GM03348 (cell line): ENCODE data around the gene MRPS12.

Experiments used
- DNase-seq: peaks from one replicate; pipeline ENCODE4 v3.0.0; 2012; ENCODE audit warnings: low spot score

The MRPS12 gene

DNA sequence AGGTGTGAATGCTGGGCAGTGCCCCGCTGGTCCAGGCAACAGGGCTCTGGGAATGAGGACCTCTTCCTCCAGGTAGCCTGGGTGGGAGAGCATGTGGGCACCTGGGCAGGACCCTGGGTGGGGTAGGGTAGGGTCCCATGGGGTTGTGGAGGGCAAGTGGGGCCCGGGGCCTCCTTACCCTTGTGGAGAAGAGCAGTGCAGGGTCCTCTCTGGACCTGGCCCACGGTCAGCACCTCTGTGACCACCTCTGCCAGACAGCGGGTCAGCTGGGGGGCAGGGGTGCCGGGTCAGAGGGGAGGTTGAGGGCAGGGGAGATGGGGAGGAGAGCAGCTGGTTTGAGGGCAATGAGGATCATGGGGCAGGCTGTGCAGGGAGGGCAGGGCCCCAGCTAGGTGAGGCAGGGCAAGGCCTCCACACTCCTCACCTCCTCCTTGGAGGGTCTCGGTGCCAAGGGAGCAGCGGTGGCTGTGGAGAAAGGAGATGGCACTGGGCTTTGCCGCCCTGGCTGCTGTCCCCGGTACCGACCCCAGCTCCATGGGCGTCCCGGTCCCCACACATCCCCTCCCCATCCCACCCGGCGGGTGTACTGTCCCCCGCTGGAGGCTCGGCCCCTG lies 19.2 kb upstream of the MRPS12 start:
- no peak for DNase-seq

DNA sequence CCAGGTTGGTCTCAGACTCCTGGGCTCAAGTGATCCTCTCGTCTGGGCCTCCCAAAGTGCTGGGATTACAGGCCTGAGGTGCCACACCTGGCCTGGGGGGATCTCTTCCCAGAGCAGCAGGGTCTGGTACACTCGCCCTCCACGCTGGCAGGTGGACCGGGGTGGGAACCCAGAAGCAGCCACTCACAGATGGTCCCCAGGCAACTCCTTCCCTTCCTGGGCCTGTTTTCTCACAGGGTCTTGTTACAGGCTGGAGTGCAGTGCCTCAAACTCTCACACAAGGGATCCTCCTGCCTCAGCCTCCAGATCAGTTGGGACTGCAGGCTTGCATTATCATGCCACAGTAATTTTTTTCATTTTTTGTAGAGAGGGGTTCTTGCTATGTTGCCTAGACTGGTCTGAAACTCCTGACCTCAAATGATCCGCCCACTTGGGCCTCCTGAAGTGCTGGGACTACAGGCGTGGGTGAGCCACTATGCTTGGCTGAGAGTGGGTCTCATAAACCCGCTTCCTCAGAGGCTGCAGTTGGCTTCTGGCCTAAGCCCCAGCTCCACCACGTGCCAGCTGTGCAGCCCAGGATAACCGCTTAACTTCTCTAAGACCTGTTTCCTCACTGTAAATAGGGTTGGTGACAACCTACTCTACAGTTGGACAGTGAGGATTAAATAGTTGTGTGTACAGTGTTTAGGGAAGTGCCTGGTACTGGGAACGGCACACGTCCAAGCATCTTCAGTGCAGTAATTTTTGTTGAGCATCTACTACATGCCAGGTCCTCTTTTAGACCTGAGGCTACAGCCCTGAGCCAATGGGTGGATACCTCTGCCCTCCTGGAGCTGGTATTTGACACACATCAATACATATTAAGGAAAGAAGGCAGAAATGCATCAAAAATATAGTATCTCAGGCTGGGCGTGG lies 17.9 kb upstream of the MRPS12 start:
- no peak for DNase-seq

DNA sequence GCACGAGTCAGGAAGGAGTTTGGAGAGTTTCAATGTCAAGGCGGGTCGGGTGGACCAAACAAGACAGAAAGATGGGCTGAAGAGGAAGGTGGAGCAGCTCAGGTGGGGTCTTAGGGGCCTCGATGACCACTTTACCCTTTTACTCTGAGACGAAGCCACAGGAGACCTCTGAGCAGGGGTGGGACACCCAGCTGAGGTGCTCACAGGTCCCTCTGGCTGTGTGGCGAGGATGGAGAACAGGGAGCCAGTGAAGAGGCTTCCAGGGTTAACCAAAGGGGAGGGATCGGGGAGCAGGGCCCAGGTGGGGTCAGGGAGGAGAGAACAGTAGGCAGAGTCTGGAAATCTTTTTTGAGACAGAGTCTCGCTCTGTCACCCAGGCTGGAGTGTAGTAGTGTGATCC lies 16.8 kb upstream of the MRPS12 start:
- no peak for DNase-seq

DNA sequence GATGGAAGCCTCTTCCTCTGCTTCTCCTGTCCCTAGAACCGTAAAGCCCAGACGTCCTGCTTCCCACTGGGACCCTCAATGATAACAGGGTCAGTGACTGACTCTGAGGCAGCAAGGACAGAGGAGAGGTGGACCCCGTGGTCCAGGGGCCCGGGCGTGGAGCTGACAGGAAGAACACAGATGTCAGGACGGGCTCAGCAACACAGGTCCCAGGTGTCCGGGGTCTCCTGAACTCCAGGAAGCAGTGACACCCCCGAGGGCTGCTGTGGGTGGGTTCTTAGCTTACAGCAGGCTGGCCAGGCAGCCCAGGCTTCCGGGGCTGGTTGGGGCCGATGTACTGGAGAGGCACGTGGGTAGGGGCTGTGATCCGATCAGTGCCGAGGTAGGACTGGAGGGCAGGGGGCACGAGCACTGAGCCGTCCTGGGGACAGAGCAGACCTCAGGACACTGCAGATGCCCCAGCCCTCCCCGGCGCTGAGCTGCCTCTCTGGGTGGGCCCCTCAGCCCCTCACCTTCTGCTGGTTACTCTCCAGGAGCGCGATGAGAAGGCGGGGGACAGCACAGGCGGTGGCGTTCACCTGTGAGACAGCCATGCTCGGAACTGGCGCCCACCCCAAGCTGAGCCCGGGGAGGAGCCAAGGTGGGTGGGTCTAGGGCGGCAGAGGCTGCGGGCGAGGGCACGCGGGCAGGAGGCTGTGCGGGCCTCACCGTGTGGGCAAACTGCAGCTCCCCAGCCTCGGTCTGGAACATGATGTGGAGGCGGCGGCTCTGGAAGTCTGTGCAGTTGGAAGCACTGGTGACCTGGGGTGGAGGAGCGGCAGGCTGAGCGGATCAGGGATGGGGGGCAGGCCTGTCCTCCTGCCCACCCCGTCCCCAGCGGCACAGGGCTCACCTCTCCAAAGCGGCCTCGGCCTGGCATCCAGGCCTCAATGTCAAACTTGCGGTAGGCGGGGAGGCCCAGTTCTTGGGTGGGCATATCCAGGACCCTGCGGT lies 15.1 kb upstream of the MRPS12 start:
- DNase-seq, result no peak

DNA sequence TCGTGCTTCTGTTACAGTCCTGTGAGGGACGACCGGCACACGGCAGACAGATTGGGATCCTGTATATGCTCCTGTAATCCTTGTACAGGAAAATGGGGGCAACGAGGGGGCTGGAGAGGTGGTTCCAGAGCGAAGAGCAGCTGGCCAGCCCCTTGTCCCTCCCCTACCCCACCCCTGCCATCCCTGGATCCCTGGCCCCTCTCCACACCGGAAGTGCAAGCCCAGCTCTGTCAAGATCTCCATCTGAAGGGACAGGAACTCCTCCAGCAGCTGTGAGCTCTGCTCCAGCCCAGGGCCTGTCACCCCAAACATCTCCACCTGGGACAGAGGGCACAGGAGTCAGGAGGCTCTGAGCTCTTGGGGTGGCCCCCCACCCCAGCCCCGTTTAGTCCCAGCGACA lies 13.2 kb upstream of the MRPS12 start:
- no peak for DNase-seq

GRCh38 chr19:38917921-38918491 lies 12.7 kb upstream of the MRPS12 start:
- DNase-seq, result no peak

- no peak for DNase-seq
These were observed 12.2 kb upstream of the MRPS12 start for GRCh38 chr19:38918526-38918925.

GRCh38 chr19:38919837-38920601 lies 10.7 kb upstream of the MRPS12 start:
- DNase-seq, result no peak

GRCh38 chr19:38920602-38921419 lies 9.9 kb upstream of the MRPS12 start:
- DNase-seq, result no peak

DNA sequence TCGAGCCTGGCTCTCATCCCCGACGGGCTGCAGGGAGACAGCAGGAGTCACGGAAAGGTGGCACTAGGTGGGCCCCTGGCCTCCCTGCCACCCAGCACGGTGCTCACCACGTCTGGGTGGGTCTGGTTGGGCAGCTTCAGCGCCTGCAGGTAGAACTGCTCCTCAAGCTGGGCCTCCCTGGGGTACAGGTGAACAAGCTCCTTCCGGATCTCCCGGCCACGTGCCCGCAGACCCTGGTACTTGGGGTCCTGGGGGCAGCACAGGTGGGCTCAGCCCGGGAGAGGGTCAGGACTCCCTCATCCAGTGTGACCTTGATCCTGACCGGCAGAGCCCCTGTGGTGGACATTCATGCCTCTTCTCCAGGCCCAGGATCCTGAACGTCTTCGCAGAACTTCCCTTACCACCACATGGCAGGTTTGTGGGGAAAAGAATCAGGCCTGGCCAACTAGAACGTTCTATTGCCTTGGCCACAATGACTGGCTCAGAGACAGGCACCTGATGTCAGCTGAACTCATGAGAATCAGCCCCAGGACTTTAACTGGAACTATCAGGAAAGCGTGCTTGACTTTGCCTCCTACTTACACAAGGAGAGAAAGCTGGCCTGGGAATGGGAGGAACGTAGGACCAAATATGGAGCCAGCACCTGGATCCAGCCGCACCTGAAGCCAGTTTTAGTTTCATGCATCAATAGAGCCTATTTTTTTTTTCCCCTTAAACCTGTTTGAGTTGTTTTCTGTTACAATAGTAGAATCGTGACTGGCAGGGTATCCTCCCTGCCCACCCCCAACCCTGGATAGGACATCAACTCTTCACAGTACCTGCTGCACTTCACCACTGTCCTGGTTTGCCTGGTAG lies 9.1 kb upstream of the MRPS12 start:
- DNase-seq, result no peak

DNA sequence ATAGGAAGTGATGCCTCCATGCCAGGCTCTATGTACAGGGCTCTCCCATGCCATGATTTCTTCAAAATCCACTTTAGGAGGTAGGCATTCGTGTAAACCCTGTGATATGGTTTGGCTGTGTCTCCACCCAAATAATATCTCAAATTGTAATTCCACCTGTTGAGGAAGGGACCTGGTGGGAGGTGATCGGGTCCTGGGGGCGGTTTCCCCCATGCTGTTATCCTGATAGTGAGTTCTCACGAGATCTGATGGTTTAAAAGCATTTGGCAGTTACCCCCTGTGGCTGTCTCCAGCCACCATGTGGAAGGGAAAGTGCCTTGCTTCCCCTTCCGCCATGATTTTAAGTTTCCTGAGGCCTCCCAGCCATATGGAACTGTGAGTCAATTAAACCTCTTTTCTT lies 8.3 kb upstream of the MRPS12 start:
- DNase-seq, result no peak

GRCh38 chr19:38924388-38924787 lies 6.4 kb upstream of the MRPS12 start:
- no peak for DNase-seq

GRCh38 chr19:38928391-38929001 lies 2.2 kb upstream of the MRPS12 start:
- DNase-seq, result no peak

- peak; percentile 99 for DNase-seq
These were observed 592 bp upstream of the MRPS12 start, which contains the start of gene SARS2 for GRCh38 chr19:38929929-38930775. Gene SARS2 (minus strand): TSS chr19:38930763. CDS start chr19:38930736, 27 bp downstream.

GRCh38 chr19:38931521-38931793 lies 713 bp downstream of the MRPS12 start:
- DNase-seq, result no peak

DNA sequence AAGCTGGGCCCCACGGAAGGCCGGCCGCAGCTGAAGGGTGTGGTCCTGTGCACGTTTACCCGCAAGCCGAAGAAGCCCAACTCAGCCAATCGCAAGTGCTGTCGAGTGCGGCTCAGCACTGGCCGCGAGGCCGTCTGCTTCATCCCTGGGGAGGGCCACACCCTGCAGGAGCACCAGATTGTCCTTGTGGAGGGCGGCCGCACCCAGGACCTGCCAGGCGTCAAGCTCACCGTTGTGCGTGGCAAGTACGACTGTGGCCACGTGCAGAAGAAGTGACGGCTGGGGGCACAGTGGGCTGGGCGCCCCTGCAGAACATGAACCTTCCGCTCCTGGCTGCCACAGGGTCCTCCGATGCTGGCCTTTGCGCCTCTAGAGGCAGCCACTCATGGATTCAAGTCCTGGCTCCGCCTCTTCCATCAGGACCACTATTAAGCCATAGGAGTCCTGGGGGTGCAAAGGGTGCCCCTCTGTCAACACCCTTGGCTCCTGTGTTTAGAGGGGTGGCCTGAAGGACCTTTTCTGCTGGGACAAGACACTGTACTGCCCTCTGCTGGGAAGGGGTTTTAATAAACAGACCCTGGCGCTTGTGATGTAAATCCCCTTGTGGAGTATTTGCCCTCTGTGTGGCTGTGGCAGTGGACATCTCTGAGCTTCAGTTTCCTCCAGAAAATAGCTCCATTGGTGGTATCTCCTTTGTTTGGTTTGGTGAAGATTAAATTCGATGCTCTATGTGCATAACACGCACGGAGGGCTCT lies 1.9 kb downstream of the MRPS12 start:
- peak; percentile 29 for DNase-seq

- no peak for DNase-seq
These were observed 2.8 kb downstream of the MRPS12 start for GRCh38 chr19:38933544-38933943.
